ENCODE results near the gene CALR3.

- TF ChIP-seq, protein P1, sequence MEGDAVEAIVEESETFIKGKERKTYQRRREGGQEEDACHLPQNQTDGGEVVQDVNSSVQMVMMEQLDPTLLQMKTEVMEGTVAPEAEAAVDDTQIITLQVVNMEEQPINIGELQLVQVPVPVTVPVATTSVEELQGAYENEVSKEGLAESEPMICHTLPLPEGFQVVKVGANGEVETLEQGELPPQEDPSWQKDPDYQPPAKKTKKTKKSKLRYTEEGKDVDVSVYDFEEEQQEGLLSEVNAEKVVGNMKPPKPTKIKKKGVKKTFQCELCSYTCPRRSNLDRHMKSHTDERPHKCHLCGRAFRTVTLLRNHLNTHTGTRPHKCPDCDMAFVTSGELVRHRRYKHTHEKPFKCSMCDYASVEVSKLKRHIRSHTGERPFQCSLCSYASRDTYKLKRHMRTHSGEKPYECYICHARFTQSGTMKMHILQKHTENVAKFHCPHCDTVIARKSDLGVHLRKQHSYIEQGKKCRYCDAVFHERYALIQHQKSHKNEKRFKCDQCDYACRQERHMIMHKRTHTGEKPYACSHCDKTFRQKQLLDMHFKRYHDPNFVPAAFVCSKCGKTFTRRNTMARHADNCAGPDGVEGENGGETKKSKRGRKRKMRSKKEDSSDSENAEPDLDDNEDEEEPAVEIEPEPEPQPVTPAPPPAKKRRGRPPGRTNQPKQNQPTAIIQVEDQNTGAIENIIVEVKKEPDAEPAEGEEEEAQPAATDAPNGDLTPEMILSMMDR (IDR thresholded peaks at IDR 0.05): no peak
- no peak for TF ChIP-seq POLR2A (IDR thresholded peaks at IDR 0.05)
Measured at GRCh38 chr19:16531380-16531669, 35.4 kb upstream of the CALR3 start.
